GM18867 (cell line): ENCODE measurements around the gene P3H1.
"Not testable (repeated sequence)": the region's sequence is repeated elsewhere in the genome, so short reads cannot be mapped to it uniquely, and the experiment has no call there.

Experiments used
- ATAC-seq: cut with Tn5 transposase; IDR thresholded peaks from one replicate; pipeline ENCODE4 v1.9.1; 2021; ENCODE audit warnings: mild to moderate bottlenecking, moderate library complexity; ENCODE audit not compliant: unreplicated experiment

The P3H1 gene

DNA sequence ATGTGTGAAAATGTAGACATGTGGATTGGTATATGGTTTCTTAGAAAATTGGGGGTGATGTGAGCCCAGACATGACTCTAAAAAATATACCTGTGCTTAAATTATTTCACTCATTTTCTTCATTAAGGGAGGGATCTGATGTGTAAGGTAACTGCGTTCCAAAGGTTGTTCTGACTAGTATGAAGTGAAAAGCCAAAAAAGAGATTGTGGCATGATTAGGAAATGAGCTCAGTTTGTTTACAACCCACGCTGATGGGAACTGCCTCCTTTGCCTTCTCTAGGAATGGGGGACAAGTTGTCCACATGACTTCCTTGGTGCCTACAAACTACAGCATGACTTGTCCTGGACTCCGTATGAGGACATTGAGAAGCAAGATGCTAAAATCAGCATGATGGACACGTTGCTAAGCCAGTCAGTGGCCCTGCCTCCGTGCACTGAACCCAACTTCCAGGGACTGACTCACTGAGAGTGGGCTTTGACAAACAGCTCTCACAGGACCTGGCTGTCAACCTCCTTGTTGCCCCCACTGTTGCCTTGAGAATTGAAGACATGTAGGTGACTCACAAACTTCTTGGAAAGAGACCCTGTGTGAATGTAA, 8.2 kb upstream of the P3H1 start:
- ATAC-seq = no peak

GRCh38 chr1:42773420-42773819, 6.6 kb upstream of the P3H1 start:
- no peak for ATAC-seq

- no peak for ATAC-seq
Measured at GRCh38 chr1:42769811-42770210, 3.0 kb upstream of the P3H1 start.

- ATAC-seq = no peak
Measured at GRCh38 chr1:42768172-42768571, 1.3 kb upstream of the P3H1 start.

DNA sequence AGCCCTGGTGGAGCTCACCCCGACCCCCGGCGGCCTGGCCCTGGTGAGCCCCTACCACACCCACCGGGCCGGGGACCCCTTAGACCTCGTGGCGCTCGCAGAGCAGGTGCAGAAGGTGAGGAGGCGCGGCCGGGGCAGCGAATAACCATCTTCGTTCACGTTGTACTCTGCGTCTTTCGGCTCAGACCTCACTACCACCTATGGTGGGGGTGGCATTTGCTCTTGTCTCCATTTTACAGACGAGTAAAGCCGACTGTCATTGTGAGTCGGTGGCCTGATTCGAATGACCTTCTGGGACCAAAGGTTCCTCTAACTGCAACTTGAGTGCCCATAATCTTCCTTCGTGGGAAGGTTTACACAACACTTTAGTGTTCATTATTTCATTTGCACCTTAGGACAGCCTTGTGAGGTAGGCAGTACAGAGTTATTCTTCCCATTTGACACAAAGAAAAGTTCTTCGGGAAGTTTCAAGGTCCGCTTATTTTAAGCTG, 727 bp upstream of the P3H1 start:
- ATAC-seq = peak; percentile 32

DNA sequence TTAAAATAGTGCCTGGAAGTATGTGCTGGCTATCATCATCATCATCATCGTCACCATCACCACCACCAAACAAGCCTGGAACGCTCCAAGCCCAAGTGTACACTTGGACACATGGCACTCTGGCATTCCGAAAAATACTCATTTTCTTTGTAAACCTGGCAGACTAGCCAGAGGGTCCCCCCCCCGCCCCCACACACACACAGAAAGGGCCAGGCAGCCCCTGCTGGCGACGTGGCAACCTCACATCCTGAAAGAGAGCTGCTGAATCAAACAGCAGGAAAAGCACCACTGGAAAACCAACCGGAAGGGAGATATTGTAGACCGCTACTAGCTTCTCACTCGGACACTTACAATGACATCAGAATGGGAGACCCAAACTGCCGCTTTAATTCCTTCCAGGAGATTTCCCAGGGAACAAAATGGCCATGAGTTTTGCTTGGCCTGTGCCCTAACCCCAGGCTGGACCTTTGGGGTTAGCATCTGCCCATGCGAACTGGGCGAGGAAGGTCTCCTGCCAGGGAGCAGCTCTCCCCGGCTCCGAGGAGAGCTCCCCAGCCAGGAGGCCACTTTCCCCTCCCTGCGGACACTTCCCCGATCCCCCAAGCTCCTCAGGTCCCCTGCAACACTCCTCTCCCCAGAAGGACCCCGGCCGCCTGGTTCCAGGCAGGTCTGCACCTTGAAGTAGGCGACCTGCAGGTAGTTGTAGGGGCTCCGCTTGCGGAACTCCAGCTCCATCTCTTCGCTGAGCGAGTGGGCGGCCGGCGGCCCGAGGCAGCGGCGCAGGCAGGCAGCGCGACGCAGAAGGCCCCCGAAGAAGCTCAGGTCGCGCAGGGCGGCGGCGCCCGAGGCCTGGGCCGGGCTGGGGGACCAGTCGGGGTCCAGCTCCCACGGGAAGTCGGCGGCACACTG, 742 bp downstream of the P3H1 start:
- ATAC-seq = peak; percentile 19

- ATAC-seq = no peak
Measured at GRCh38 chr1:42765269-42765668, 1.6 kb downstream of the P3H1 start.

- no peak for ATAC-seq
Measured at GRCh38 chr1:42762269-42762668, 4.6 kb downstream of the P3H1 start.

DNA sequence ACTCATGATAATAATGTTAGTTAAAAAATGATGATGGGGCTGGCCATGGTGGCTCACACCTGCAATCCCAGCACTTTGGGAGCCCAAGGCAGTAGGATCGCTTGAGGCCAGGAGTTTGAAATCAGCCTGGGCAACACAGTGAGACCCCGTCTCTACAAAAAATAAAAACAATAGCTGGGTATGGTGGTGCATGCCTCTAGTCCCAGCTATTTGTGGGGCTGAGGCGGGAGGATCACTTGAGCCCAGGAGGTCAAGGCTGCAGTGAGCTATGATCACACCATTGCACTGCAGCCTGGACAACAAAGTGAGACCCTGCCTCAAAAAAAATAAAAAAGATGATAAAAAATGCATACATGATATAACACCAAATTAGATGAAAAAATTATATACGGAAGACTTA, 5.3 kb downstream of the P3H1 start:
- no peak for ATAC-seq

DNA sequence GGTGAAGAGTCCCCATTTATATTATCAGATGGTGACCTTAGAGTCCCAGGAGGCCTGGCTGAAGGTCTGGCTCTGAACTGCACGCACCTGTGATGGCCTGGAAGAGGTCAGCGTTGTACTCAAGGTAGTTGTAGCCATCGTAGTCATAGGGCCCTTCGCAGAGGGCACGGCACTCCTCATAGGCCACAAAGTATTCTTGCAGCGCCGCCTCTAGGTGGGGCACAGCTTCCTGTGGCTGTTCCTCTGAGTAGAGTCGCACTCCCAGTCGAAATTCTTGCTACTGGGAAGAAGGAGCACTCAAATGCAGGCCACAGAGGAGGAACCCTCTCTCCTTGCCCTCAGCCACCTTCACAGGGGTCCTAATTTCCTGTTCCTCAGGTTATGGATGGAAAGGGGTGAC, 7.7 kb downstream of the P3H1 start:
- ATAC-seq = no peak

DNA sequence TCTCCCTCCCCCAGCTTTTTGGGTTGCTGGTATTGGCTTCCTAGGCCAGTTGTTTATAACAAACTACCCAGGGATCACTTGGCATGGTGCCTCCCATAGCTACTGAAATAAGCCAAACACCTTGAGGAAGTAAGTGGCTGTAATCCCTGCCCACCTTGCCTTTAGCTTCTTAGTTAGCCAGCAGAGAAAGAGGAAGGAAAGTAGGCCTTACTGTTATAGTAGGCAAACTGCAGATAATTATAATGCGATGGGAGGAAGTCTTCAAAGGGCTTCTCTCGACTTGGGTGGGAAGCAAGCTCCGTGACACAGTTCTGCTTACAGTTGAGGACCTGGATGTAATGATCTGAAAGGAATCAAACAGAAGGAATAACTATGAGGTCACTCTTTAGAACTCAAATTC, 8.2 kb downstream of the P3H1 start:
- no peak for ATAC-seq

GRCh38 chr1:42757892-42758275, 8.9 kb downstream of the P3H1 start:
- no peak for ATAC-seq

DNA sequence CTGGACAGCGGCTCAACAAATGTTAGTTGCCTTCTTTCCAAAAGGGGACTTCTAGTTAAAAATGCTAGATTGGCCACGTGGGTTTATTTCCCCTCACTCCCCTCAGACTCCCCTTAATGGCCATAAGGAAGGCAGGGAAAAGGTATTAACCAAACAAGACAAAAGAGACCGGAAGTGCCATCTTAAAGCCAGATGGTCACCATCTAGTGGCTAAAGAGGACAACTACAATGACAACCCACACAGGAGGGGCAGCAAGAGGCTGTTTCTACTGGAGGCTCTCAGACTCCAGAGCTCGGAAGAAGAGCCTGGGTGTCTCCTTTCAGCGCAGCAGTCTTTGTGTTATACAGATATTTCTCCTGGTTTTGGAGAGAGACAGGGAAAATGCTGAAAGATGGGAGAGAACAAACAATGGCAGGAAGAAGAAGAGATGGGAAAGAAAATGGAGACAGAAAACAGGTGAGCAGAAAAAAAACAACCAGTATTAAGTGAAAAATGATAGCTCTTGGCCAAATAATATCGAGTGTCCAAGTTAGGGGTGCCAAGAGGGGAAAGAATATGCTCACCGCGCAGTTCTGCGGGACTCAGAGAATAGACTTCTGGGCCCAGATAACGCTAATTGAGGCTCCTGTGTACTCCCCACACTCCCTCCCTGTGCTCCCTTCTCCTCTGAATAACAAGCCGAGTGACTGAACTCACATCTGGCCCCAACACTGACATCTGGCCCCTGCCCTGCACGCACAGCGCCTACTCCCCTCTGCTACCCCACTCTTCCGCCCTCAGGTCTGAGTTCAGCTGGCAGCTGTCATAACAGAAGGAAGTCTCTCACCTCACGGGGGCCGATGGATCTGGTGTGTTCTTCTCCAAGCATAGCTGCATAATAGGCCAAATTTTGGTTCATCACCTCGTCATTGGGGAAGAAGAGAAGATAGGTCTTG, 9.6 kb downstream of the P3H1 start:
- no peak for ATAC-seq

GRCh38 chr1:42753070-42753469, 13.8 kb downstream of the P3H1 start:
- no peak for ATAC-seq

GRCh38 chr1:42752284-42752683, 14.5 kb downstream of the P3H1 start:
- no peak for ATAC-seq

- ATAC-seq = not testable (repeated sequence)
Measured at GRCh38 chr1:42751511-42752070, 15.2 kb downstream of the P3H1 start.

DNA sequence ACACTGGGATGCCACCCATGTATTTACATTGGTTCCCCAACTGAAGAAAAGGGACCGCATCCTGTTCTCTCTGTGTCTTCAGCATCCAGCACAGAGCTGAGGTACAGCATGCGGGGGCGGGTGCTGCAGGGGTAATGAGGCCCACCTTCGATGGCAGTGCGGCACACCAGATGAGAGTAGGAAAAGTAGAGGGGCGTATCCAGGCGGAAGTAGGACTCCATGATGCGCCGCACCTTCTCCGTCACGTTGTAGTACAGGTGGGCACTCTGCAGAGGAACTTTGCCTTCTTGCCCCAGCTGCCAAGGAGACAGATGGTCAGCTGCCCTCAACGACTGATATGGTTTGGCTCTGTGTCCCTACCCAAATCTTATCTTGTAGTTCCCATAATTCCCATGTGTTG, 16.8 kb downstream of the P3H1 start:
- no peak for ATAC-seq

DNA sequence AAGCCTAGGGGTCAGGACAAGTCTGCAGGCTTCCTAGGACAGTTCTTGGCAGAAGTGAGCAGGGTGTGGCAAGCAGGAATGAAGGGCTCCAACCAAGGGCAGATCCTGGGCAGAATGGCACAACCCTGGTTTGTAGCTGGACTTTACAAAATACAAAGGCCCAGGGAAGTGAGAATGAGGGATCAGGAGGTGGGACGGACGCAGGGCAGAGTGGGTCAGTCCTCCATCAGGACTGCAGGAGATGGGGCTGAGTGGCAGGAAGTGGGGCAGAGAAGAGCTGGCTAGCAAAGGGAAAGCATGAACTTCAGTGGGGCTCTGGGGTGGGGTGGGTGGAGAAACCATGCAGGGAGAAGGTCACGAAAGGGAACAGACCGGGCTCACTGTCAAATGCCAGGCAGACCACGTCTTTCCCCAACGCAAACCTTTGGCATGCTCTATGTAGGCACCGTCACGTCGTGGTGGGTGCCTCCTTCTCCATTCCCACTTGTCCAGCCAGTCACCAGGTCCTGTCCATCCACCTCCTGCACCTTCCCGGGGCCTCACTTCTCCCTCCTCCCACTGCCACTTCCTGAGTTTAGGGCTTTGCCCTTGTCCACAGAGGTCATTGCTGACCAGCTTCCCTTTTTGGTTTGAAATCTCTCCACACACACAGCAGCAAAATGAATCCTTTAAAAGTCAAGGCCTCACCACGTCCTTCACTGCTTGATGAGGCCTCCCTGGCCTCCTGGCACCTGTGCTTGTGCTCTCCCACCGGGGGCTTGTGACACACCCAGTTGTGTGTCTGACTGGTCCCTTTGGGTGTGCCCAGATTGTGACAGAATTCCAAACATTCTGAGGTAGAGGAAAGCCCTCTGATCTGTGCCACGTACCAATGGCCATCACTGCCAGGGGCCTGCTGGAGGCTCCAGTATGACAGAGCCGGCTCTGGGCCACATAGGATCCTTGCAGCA, 18.1 kb downstream of the P3H1 start:
- ATAC-seq = no peak

GRCh38 chr1:42748021-42748420, 18.8 kb downstream of the P3H1 start:
- no peak for ATAC-seq

DNA sequence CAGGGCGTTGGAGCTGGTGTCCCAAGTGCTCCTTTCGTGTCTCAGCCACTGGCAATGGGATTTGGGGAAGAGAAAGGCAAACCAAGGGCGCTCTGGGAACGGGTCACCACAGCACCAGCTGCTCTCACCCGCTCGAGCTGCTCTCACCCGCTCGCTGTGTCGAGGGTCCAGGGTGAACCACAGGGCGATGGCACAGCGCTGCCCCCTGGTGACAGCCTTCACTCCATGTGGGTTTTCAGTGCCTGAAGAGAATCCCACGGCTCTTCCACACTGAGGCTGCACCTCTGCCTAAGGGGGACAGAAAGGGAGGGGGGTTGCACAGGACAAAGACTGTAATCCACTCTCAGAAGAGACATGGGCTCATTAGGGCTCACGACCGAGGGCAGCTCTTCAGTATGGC, 19.7 kb downstream of the P3H1 start:
- no peak for ATAC-seq
